GM19043 (cell line): ENCODE results near the gene PPM1H.

Source experiments
- ATAC-seq: cut with Tn5 transposase; IDR thresholded peaks from one replicate; pipeline ENCODE4 v1.9.1; 2021; ENCODE audit warnings: low read depth; ENCODE audit not compliant: unreplicated experiment

The PPM1H gene

GRCh38 chr12:62720025-62720424 is 214.9 kb downstream of the PPM1H start:
- ATAC-seq: no peak

DNA sequence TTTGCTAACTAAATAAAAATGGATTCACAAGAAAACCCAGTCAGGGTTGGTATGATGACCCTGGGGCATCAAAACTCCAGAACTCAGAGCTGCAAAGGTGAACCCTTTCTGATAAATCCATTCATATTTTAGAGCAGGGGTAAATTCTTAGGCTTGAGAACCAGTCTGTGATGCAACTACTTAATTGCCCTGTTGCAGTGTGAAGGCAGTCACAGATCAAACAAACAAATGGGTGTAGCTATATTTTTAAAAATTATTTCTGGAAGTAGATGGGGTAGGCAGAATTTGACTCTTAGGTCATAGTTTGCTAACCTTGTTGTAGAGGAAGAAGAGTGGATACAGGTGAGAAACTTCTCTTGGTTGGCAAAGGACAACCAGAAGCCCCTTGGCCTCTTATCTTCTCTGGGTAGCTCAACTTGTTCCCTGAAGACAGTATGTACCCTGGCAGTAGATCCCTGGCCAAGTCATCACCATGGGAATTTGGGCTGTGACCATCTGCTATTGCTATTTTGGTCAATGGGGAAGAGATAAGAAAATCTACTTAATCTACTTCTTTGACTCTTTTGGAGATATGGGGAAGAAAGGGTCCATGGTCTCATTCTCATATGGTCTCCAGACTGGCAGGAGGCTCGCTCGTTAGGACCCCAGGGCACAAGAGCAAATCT is 216.1 kb downstream of the PPM1H start:
- ATAC-seq: no peak

DNA sequence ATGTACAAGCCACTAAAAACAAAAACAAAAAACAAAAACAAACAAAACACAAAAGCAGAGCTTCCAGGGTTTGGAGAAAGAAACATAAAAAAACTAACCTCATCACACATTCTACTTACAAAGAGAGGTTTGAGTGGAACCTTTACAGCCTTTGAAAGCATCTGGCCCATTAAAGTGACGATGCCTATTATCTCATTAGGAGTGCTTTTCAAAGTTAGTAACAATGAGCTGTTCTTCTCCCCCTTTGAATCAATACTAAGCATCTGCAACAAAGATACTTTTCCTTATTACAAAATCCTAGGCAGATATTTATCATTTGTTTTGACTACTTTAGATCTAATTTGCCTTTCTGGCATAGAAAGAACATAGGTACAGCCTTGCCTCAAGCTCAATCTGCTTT is 217.3 kb downstream of the PPM1H start:
- ATAC-seq: no peak

DNA sequence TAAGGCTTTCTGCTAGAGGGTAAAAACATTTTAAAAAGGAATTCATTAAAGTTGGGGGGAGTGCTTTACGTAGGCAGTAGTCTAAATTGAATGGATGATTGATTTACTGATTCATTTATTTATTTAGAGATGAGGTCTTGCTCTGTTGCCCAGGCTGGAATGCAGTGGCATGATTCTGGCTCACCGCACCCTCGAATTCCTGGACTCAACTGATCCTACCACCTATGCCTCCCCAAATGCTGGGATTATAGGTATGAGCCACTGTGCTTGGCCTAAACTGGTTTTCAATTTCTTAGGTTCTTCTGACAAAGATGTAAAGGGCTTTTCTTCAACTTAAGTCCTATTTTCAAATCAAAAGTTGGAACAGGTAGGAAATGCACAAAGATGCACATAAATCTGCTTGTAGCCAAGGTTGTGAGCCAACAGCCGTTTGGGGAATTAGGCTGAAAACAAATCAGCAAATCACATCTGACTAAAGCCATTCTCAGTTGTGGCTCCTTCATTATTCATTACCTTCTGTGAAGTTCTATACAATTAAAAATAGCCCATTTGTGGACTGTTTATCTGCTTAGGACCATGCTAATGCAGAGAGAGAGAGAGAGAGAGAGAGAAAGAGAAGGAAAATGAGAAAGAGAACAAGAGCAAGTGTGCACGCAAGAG is 218.0 kb downstream of the PPM1H start:
- no peak for ATAC-seq

GRCh38 chr12:62716037-62716436 is 218.9 kb downstream of the PPM1H start:
- no peak for ATAC-seq

- ATAC-seq: no peak
Observed at GRCh38 chr12:62714774-62715721, 219.9 kb downstream of the PPM1H start.

DNA sequence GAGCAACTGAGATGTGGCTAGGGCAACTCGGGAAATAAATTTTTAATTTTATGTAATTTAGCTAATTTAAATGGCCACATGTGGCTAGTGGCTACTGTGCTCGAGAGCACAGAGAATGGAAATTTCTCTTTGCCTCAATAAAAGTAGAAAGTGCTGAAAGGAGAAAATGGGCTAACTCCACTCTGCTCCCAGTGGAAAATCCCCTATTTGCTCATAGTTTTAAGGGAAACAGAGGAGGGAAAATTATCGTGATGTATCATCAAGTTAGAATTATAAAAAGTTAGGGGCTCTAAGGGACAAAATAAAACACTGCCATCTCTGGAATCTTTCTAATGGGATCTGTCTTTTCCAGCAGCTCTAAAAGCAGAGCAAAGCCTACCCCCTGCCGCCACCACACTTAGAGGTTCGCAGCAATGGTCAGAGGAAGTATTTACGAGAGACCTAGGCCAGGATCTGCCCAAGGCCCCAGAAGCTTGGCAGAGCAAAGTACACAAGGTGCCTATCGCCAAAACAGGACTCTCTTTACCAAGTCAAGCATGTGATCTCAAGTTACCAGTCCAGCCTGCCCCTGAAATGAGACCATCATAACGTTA is 220.7 kb downstream of the PPM1H start:
- no peak for ATAC-seq

- no peak for ATAC-seq
Observed at GRCh38 chr12:62713723-62714122, 221.2 kb downstream of the PPM1H start.

DNA sequence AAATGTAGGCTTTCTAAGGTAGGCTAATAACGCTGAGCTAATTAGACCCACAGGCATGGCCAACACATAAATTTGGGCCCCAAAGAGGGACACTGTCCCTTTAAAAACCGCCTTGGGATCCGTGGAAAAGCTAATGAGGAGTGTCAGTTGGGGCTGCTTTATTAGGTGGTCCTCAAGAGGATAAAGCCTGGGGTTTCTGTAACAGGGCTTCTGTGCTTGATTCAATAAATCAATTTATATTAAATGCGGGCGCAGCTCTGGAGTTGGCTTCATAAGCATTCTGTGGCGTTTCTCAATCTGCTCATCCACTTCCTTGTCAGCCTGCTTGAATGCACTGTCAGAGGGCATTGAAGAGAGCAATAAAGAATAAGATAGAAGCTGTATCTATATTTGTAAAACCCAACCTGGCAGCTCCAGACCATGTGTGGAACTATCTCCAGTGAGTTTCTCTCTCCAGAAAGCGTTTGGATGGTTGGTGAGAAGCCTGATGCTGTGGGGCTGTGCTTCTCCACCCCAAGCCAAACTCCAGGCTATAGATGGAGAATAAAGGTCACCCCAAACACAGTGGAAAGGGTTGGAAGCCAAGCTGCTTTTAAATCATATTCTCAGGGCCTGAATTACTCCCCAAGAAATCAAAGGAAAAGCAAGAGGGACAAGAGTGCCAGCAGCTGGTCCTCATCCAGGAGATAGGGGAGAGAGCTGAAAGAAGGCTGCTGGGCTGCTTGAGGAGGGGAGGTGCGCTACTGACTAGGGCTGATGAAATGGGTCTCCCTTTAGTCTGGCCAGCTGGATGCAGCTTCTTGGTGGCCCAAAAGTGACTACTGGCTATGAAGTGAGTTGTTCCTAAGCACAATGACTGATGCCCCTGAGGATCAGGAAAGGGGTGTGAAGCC is 222.0 kb downstream of the PPM1H start:
- no peak for ATAC-seq

- no peak for ATAC-seq
Observed at GRCh38 chr12:62711631-62712241, 223.2 kb downstream of the PPM1H start.

DNA sequence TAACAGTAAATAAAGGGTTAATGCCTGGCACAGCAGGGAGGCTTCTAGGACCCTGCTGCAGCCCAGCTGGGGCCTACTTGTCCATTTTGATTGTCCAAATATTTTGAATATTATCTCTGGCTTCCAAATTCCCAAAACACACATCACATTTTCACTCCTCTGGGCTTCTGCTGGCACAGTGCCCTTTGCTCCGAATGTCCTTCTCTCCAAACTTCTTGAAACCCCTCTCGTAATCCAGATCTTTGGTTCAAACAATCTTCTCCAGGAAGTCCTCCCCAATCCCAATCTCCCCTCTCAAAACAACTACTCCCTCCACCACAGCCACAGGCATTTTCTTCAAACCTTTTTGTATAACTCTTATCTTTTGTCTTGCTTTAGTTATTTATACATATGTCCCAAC is 225.6 kb downstream of the PPM1H start:
- no peak for ATAC-seq

GRCh38 chr12:62707939-62708338 is 227.0 kb downstream of the PPM1H start:
- ATAC-seq: no peak

DNA sequence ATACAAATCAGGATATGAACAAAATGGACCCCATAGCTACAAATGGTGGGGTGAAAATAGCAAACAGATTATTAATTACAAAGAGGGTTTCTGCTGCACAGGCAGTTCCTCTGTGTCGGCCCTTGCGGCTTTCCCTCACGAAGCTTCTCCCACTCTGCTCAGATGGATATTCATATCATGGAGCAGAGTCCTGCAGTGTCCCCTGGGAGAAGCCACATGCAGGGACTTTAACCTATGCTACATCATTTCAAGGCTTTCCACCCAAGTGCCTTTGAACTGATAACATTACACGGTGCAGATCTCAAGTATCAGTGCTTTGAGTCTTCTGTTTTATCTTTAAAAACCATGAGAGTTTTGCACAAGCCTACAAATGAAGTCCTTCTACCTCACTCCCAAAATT is 229.1 kb downstream of the PPM1H start:
- ATAC-seq: no peak

GRCh38 chr12:62703011-62703380 is 232.0 kb downstream of the PPM1H start:
- no peak for ATAC-seq

- no peak for ATAC-seq
Observed at GRCh38 chr12:62701492-62701891, 233.5 kb downstream of the PPM1H start.

DNA sequence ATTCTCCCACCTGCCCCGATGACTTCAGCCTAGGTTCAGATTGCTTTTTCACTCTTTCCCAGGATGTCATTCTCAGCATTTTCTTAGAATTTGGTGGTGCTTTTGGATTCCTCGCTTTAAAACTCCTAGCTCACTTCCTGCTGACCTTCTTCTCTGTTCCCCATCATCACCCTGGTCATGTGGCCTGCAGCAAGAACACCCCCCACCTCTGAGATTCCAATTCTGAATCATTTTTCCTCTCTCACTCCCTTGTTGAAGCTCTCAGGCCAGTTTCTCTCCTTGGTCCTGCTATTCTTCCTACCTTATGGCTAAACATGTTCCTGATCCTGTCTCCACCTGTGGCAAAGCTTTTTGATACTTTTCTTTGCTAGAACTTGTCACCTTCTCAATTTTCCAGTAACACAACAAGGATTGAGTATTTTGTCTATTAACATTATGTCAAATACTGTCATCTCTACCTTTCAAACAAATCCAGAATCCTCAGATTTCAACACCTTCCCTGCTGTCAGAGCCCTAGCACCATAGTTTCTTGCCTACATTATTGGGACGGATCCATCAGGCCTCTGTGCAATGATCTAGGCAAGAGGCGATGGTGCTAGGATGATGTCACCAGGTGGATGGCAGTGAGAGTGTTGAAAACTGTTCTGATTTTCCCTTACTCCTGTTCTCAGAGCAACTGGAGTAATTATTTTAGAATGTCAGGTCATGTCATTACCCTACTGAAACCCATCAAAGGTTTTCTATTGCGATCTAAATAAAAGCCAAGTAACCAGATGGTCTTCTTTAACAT is 234.7 kb downstream of the PPM1H start:
- ATAC-seq: no peak

GRCh38 chr12:62698701-62699101 is 236.2 kb downstream of the PPM1H start:
- ATAC-seq: no peak

- ATAC-seq: no peak
Observed at GRCh38 chr12:62697893-62698292, 237.1 kb downstream of the PPM1H start.

DNA sequence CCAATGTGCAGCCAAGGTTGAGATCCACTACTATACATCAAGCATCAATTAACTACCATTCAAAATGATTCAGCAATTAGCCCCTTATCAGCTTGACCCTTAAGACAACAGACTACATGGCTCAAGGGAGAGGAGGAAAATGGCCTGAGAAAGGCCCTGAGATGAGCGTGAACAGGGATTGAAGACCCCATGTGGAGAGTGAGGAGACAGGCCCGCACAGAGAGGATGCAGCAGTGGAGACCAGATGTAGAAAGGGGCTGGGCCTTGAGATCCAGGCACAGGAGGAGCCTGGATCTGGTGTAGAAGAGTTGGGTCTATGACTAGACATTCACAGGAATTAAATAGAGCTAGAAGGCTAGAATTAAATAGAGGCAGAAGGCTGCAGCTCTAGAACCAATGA is 239.3 kb downstream of the PPM1H start:
- no peak for ATAC-seq
